HG02885 (cell line): ENCODE data around the gene VPS50.

Source experiments
- ATAC-seq: cut with Tn5 transposase; IDR thresholded peaks from one replicate; pipeline ENCODE4 v1.9.1; 2021; ENCODE audit warnings: mild to moderate bottlenecking; ENCODE audit not compliant: unreplicated experiment, poor library complexity

VPS50 gene

DNA sequence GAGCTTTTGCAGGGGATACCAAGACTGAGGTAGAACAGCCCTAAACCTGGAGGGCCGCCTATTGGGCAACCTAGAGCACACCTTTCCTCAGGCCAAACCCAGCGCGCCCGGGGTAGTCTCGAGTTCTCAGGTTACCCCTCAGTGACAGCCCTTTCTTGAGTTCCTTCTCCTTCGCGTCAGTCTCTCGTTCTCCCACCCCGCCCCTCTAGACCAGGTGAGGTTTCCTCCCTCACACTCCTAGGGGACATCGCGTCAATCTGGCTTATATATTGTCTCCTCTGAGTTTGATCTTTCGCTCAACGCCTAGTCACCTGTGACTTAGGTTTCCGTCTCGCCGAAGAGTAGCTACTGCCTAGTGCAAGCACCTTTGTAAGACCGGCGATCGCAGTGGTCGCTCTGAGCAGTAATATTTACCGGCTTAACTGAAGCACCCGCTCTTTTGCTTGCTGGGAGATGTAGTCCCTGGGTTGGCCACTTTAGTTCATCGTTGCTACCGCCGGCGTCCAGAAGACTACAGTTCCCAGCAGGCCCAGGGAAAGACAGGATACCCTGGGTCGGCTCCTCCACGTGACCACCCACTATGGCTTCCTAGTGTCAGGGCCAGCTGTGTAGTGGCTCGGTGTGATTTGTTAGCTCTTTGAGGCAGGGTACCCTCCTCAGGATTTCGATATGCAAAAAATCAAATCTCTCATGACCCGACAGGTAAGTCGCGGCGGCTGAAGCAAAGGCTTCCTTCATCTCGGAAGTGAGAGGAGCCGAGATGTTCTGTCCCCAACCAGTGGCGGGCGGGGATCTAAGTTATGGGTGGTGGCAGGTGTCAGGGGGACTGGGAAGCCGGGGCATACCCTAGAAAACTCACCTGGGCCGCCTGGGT, at the start of gene VPS50:
Gene VPS50, plus strand, starts transcription at position 568 of the 874 bp plus-strand sequence. Its CDS starts 102 bp downstream, at position 670.
- ATAC-seq: peak; percentile 98

GRCh38 chr7:93185303-93186027, 46.7 kb upstream of the VPS50 start:
- no peak for ATAC-seq

DNA sequence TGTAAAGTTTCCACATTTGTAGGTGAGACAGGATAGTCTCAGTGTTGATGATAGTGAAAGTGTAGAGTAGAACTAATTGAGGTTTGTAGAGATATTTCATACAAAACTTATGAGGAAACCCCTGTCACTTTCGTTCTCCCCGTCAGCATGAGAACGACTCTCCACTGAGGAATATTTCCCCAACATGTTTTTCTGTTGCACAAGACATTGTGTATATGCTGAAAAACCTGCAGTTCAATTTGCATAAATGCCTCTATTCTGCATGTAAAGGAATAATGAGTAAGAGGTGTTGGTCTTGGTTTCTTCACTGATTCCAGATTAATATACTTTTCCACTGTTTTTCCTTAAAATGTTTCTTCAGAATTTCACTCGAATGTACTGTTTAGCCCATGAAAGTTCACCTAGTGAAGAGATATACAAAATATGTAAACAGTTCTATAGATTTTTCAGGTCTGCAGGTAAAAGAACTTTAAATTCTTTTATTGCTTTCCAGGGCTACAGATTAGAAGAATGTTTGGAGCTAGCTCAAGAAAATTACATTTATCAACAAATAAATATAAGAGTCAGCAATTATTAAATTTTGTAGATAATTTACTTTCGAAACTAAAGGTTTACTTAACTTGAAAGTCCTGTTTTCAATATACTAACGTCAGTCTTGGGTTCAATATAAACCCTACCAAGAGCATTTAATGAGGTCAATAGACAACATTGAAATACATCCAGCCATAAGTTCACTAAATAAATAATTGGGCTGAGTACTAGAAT, 43.1 kb upstream of the VPS50 start:
- no peak for ATAC-seq

- no peak for ATAC-seq
Measured at GRCh38 chr7:93194386-93194785, 37.8 kb upstream of the VPS50 start.

GRCh38 chr7:93196336-93196735, 35.8 kb upstream of the VPS50 start:
- ATAC-seq: no peak

DNA sequence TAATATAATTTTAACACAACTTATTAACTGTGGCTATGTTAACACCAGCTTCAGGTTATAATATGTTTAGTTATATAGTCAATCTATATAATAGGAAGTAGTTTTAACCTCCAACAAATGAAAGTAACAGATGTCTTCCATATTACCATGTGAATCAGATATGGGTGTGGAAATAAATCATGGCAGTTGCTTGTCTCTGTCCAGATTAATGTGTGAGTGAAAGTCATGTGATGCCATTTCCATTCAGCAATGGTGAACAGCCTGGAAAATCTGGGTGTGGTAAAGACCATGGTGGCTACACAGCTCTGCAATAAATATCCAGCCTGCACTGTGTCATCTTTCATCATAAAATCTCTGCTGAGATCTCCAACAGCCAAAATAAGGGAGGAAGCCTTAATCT, 33.7 kb upstream of the VPS50 start:
- no peak for ATAC-seq

- ATAC-seq: no peak
Measured at GRCh38 chr7:93202594-93203250, 29.4 kb upstream of the VPS50 start.

- ATAC-seq: no peak
Measured at GRCh38 chr7:93203496-93203895, 28.7 kb upstream of the VPS50 start.

- ATAC-seq: no peak
Measured at GRCh38 chr7:93205046-93205445, 27.1 kb upstream of the VPS50 start.

- no peak for ATAC-seq
Measured at GRCh38 chr7:93211228-93211818, 20.8 kb upstream of the VPS50 start.

DNA sequence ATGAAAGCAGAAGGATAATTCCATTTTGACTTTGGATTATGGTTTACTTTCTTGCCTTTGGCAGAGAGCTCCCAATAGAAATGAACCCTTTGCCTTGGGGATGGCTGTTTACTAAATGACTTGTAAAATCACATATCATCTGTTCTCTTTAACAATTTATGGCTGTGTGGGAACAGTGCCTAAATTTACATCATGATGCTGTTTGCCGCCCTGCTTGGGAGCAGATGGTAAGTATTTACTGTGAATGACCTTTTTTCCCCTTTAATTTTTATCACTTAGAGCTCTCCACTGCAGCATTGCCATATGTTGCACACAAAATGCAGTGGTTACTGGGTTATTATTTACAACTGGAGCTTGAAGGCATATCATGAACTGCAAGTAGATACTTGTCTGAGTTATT, 19.3 kb upstream of the VPS50 start:
- ATAC-seq: no peak

DNA sequence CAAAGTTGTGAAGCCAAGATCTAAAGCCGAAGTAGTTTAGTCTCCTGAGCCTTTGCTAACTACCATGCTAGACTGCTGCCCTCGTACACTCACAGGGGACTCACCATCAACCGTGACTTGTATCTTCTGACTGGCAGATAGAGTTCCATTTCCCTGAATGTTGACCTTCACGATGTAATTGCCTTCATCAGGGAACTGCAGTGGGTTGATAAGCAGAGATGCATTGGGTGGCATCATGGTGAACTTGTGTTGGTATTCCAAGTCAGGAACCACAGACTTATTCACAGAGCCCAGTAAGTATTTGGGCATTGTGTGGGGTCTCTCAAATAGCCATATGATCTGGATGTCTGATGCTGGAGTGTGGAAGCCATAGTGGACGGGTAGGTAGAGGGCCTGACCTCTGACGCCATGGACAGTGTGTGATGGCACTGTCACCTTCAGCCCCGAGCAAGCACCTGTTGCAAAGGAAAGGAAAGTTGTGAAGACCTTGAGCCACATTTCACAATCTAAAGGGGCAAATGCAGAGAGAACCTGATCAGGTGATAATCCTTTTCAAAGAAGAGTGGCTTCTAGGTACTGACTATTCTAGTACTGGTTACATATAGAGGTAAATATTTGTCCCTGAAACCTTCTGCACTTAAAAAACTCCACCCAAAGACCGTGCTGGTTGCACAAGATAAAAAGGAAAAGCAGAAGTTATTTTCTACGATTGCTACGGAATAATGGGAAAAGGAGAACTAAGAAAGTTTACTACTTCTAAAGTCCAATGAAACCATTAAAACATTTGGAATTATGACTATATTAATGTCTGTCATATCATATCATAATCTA, 13.0 kb upstream of the VPS50 start:
- no peak for ATAC-seq

- no peak for ATAC-seq
Measured at GRCh38 chr7:93219868-93220267, 12.3 kb upstream of the VPS50 start.

DNA sequence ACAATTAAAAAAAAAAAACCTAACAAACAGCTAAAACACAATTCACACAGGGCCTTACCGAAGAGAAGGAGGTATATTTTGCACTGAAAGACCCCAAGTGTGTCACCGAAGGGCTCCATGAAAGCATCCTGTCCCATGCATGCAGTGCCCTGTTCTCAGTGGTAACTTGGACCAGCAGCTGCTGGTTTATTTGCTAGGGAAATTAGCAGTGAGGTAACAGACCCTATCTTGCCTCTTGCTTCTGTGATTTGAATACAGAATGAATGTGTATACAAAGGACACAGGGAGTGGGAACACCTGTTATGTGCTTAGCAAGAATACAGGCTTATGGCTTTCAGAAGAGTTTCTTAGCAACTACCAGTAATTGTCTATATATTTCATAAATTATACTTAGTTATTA, 5.9 kb upstream of the VPS50 start, which contains the start of gene HEPACAM2:
Gene HEPACAM2, minus strand, starts transcription at position 160 of the 400 bp plus-strand sequence.
- no peak for ATAC-seq

DNA sequence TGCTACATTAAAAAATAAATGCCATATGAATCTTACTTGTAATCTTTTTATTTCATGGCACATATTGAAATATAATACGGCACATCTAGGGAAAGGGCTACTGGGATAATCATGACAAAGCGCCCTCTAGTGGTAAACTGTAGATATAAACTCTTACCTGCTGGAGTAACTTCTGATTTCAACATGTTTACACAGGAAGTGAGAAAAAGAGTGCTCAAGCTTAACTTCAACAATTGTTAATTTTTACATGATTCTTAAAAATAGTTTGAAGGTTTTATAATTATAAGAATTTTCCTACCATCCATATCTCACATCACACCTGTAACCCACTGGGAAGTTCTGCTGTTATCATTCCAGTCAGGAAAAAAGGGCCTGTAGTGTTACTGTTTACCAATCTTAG, 3.9 kb upstream of the VPS50 start:
- ATAC-seq: peak; percentile 24

DNA sequence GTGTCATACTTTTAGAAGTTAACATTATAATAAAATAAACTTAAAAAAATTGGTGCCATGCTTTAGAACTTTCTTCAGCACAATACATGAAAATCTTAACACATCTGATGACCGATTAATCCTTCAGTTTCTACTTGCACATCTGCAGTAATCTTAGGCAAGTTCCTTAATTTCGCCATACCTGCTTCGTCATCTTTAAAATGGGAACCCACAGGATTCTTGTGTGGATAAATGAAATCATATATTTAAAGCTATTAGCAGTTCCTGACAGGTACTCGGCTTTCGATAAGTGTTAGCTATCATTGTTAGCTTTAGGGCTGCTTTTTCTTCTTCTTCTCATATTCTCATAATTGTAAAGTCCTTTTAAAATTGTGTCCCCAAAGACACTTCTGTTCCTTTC, 907 bp upstream of the VPS50 start:
- no peak for ATAC-seq

DNA sequence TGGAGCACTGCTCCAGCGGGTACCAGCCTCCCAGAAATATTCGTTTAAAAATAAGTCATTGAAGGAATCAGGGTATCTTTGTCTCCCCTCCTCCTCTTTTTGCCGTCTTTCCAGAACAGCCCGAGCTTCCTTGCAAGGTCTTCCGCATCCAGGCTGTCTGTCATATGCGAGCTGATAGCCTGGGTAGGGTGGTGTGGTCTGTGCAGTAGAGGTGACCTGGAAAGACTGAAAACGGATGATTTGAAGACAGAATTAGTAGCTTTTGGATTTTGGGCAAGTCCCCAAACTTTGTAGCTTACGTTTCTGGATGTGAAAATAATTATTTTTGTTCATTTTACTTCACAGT, 480 bp downstream of the VPS50 start:
- ATAC-seq: peak; percentile 7

DNA sequence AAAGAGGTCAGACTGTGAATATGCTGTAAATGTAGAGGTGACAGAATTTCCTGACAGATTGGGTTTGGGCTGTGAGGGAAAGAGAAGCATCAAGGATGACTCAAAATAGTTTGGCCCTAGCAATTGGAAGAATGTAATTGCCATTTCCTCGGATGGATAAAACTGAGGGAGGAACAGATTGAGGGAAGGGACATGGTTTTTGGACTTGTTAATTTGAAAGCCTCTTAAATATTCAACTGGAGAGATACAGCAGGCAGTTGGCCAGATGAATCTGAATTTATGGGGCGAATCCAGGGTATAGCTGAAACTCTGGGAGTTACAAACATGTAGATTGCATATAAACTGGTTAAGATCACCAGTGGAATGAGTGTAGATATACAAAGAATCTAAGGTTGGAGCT, 3.4 kb downstream of the VPS50 start:
- ATAC-seq: no peak

DNA sequence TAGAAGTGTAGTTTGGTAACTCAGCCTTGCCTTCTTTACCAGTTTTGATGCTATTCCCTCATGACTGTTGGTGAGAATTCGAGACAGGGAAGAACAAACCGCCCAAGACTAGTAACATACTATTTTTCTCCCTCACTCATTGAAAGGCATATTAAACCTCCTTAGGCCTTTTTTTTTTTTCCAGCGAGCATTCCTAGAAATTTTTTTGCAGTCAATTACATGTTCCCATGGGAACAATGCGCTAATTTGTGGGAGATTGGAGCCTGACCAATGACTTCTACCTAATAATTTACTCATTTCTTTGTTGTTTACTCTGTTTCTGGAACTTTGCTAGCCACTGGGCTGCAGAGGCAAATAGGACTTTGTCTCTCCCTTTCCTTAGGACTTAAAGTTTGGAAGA, 6.0 kb downstream of the VPS50 start:
- ATAC-seq: no peak
